H9 (cell line): ENCODE measurements around the gene EPHA1. TPM values are rescaled to one million over a fixed set of nuclear protein-coding genes. Genes with fewer than 3 reads are reported as not detected.

Source experiments
- DNase-seq: peaks from one replicate; pipeline ENCODE4 v3.0.0-alpha.2; 2017
- H2AFZ ChIP-seq: one replicate; pipeline ENCODE4 v1.6.1; 2013; ENCODE audit warnings: mild to moderate bottlenecking, low read length, control low read depth, moderate library complexity
- H2AK5ac ChIP-seq: 2 replicates; pipeline ENCODE4 v1.6.1; 2013; ENCODE audit warnings: low read length, control low read depth, mixed read lengths; ENCODE audit not compliant: insufficient read length
- H2BK120ac ChIP-seq: one replicate; pipeline ENCODE4 v1.6.1; 2013; ENCODE audit warnings: low read depth, mild to moderate bottlenecking, low read length, control low read depth, inconsistent platforms; ENCODE audit not compliant: poor library complexity, severe bottlenecking
- H2BK12ac ChIP-seq: 2 replicates; pipeline ENCODE4 v1.6.1; 2013; ENCODE audit warnings: low read length, control low read depth, mixed read lengths, low read depth; ENCODE audit not compliant: insufficient read length
- H2BK15ac ChIP-seq: 2 replicates; pipeline ENCODE4 v1.6.1; 2013; ENCODE audit warnings: low read depth, low read length, control low read depth
- H2BK20ac ChIP-seq: one replicate; pipeline ENCODE4 v1.6.1; 2013; ENCODE audit warnings: low read depth, mild to moderate bottlenecking, low read length, control low read depth, inconsistent platforms; ENCODE audit not compliant: poor library complexity, severe bottlenecking
- H2BK5ac ChIP-seq: 2 replicates; pipeline ENCODE4 v1.6.1; 2013; ENCODE audit warnings: low read length, control low read depth, mixed read lengths; ENCODE audit not compliant: insufficient read length
- H3K14ac ChIP-seq: 2 replicates; pipeline ENCODE4 v1.6.1; 2013; ENCODE audit warnings: low read length, control low read depth; ENCODE audit not compliant: insufficient read depth
- H3K18ac ChIP-seq: 2 replicates; pipeline ENCODE4 v1.6.1; 2013; ENCODE audit warnings: low read depth, mild to moderate bottlenecking, mixed read lengths, low read length, control low read depth; ENCODE audit not compliant: insufficient read length
- H3K23ac ChIP-seq: 2 replicates; pipeline ENCODE4 v1.6.1; 2013; ENCODE audit warnings: low read length, control low read depth, mixed read lengths, low read depth; ENCODE audit not compliant: insufficient read length
- H3K23me2 ChIP-seq: 2 replicates; pipeline ENCODE4 v1.6.1; 2013; ENCODE audit warnings: low read depth, mild to moderate bottlenecking, mixed read lengths, low read length, control low read depth; ENCODE audit not compliant: insufficient read length, poor library complexity, severe bottlenecking
- H3K27ac ChIP-seq: 2 replicates; pipeline ENCODE4 v1.5.1; 2013; ENCODE audit warnings: low read length, control low read depth, mixed read lengths, low read depth; ENCODE audit not compliant: insufficient read length
- H3K27me3 ChIP-seq: 2 replicates; pipeline ENCODE4 v1.6.1; 2013; ENCODE audit warnings: low read length, control low read depth, inconsistent platforms; ENCODE audit not compliant: insufficient read depth
- H3K4ac ChIP-seq: 2 replicates; pipeline ENCODE4 v1.6.1; 2013; ENCODE audit warnings: low read depth, mild to moderate bottlenecking, control low read depth, inconsistent platforms, low read length, moderate library complexity
- H3K4me1 ChIP-seq: 2 replicates; pipeline ENCODE4 v1.6.1; 2013; ENCODE audit warnings: low read length, control low read depth, inconsistent platforms; ENCODE audit not compliant: insufficient read depth
- H3K4me2 ChIP-seq: 2 replicates; pipeline ENCODE4 v1.6.1; 2013; ENCODE audit warnings: low read length, control low read depth, mixed read lengths; ENCODE audit not compliant: insufficient read length, insufficient read depth
- H3K56ac ChIP-seq: 2 replicates; pipeline ENCODE4 v1.6.1; 2013; ENCODE audit warnings: low read depth, mild to moderate bottlenecking, mixed read lengths, low read length, control low read depth; ENCODE audit not compliant: insufficient read length
- H3K79me1 ChIP-seq: 2 replicates; pipeline ENCODE4 v1.6.1; 2013; ENCODE audit warnings: low read depth, mild to moderate bottlenecking, moderate library complexity, low read length, control low read depth, inconsistent platforms; ENCODE audit not compliant: insufficient read depth, poor library complexity, severe bottlenecking
- H3K79me2 ChIP-seq: 2 replicates; pipeline ENCODE4 v1.6.1; 2013; ENCODE audit warnings: low read length, control low read depth, inconsistent platforms; ENCODE audit not compliant: insufficient read depth
- H3K9ac ChIP-seq: 2 replicates; pipeline ENCODE4 v1.6.1; 2013; ENCODE audit warnings: low read length, control low read depth, mixed read lengths; ENCODE audit not compliant: insufficient read length; ENCODE audit errors: extremely low read depth
- H3K9me3 ChIP-seq: one replicate; pipeline ENCODE4 v1.6.1; 2013; ENCODE audit warnings: low read depth, low read length, inconsistent platforms; ENCODE audit not compliant: control insufficient read depth
- H3T11ph ChIP-seq: one replicate; pipeline ENCODE4 v1.6.1; 2013; ENCODE audit warnings: mild to moderate bottlenecking, low read length, control low read depth, inconsistent platforms
- H4K20me1 ChIP-seq: one replicate; pipeline ENCODE4 v1.6.1; 2013; ENCODE audit not compliant: control insufficient read depth, insufficient read length, insufficient read depth
- H4K5ac ChIP-seq: 2 replicates; pipeline ENCODE4 v1.6.1; 2013; ENCODE audit warnings: low read depth, mild to moderate bottlenecking, mixed read lengths, low read length, control low read depth; ENCODE audit not compliant: insufficient read length
- H4K8ac ChIP-seq: replicated peaks from 2 replicates; pipeline ENCODE4 v1.6.1; 2013; ENCODE audit warnings: low read length, control low read depth, mixed read lengths, low read depth; ENCODE audit not compliant: insufficient read length
- H4K91ac ChIP-seq: 2 replicates; pipeline ENCODE4 v1.6.1; 2013; ENCODE audit warnings: low read depth, mild to moderate bottlenecking, moderate library complexity, mixed read lengths, low read length, control low read depth; ENCODE audit not compliant: insufficient read length
- H3K27ac Mint-ChIP-seq, 3 experiments: 2 replicates in 2 of 3; 3 replicates in 1 of 3; pipeline ENCODE4 v1.8.0; 2020 to 2021; ENCODE audit warnings: mixed read lengths in 3 of 3, mild to moderate bottlenecking in 1 of 3, moderate library complexity in 1 of 3
- H3K27me3 Mint-ChIP-seq: 2 replicates; pipeline ENCODE4 v1.8.0; 2021; ENCODE audit warnings: low read depth, mild to moderate bottlenecking, moderate library complexity, mixed read lengths
- H3K36me3 Mint-ChIP-seq, 3 experiments: 2 replicates in 2 of 3; 3 replicates in 1 of 3; pipeline ENCODE4 v1.8.0; 2020 to 2021; ENCODE audit warnings: low read depth in 3 of 3, mixed read lengths in 3 of 3; ENCODE audit not compliant: insufficient read depth in 1 of 3
- H3K4me1 Mint-ChIP-seq, 2 experiments: 2 replicates each; pipeline ENCODE4 v1.8.0; 2020; ENCODE audit warnings: mixed read lengths in 2 of 2
- H3K4me3 Mint-ChIP-seq, 2 experiments: 2 replicates in 1 of 2; 3 replicates in 1 of 2; pipeline ENCODE4 v1.8.0; 2020 to 2021; ENCODE audit warnings: mild to moderate bottlenecking in 2 of 2, mixed read lengths in 2 of 2, moderate library complexity in 1 of 2
- H3K9me3 Mint-ChIP-seq, 2 experiments: 2 replicates in 1 of 2; 3 replicates in 1 of 2; pipeline ENCODE4 v1.8.0; 2020; ENCODE audit warnings: mild to moderate bottlenecking in 2 of 2, mixed read lengths in 2 of 2, moderate library complexity in 1 of 2
- CTCF ChIP-seq: fragments of 200-600 bp; sonication (generic); conservative IDR thresholded peaks from 3 replicates; pipeline ENCODE4 v1.8.0; 2021; ENCODE audit warnings: antibody characterized with exemption, mild to moderate bottlenecking
- WGBS: extraction: QIAGEN DNeasy Blood & Tissue Kit; methylation state at CpG from one replicate; pipeline ENCODE4 v1.1.7; 2013; ENCODE audit warnings: missing lambda C conversion rate, low lambda C conversion rate, mixed read lengths; ENCODE audit not compliant: insufficient read length; ENCODE audit errors: extremely low coverage; 5-methylcytosine and 5-hydroxymethylcytosine counted together
- total RNA-seq: library from RNA; stranded (reverse); gene quantifications from 2 replicates; pipeline ENCODE4 v1.2.1, GENCODE V29; 2021

The EPHA1 gene
- total RNA-seq, 1 experiment from 2014 or later = 109 TPM

GRCh38 chr7:143343596-143343995 lies 65.1 kb downstream of the EPHA1 start:
- no peaks in the 10 kb centered on the region for H3K79me1 ChIP-seq
- no peak overlapping the region for H2AFZ ChIP-seq

More at GRCh38 chr7:143343596-143343995, 65.1 kb downstream of the EPHA1 start:
- H3K27me3 Mint-ChIP-seq = peaks cover 32% of the 10 kb centered on the region
- peak; percentile 21; the same call in 1 of the 3 replicates for TF ChIP-seq CTCF
- no peaks in the 10 kb centered on the region for H3K9me3 Mint-ChIP-seq
- Histone ChIP-seq H2BK20ac (no peak overlapping the region), H3K79me2 (no peaks in the 10 kb centered on the region), H3K18ac (no peak overlapping the region), H3K4ac (no peak overlapping the region), H3K56ac (no peak overlapping the region), H2BK120ac (no peak overlapping the region), H4K20me1 (no peaks in the 10 kb centered on the region), H4K5ac (no peak overlapping the region), H2BK5ac (no peak overlapping the region), H3T11ph (no peak overlapping the region), H2BK12ac (no peak overlapping the region), H3K23me2 (no peaks in the 10 kb centered on the region), H3K9me3 (no peaks in the 10 kb centered on the region), H3K4me1 (no peaks in the 10 kb centered on the region; the same call in 1 of the 2 replicates), H3K4me2 (no peak overlapping the region), H4K91ac (no peak overlapping the region), H3K27me3 (no peaks in the 10 kb centered on the region), H2BK15ac (no peak overlapping the region), H2AK5ac (no peak overlapping the region), H3K9ac (no peak overlapping the region), H3K27ac (no peak overlapping the region), H3K14ac (no peak overlapping the region), H3K23ac (no peak overlapping the region), H4K8ac (no peak overlapping the region)
- H3K4me1 Mint-ChIP-seq = peaks cover 16 to 17% of the 10 kb centered on the region in 2 experiments
- H3K27ac Mint-ChIP-seq = no peak overlapping the region
- H3K36me3 Mint-ChIP-seq = no peaks in the 10 kb centered on the region; a peak in 1 of 7 replicates
- WGBS = no CpG with 5 or more reads among the region's 3 CpGs
- no peak overlapping the region for H3K4me3 Mint-ChIP-seq
- DNase-seq = no peak
